ENCODE results near the gene PPIL4. TPM values are rescaled to one million over a fixed set of nuclear protein-coding genes. Genes with fewer than 3 reads are reported as not detected.

Gene PPIL4
- total and polyA plus RNA-seq, 4 donors, result 37.3 to 52.5 (median 42.3) TPM

DNA sequence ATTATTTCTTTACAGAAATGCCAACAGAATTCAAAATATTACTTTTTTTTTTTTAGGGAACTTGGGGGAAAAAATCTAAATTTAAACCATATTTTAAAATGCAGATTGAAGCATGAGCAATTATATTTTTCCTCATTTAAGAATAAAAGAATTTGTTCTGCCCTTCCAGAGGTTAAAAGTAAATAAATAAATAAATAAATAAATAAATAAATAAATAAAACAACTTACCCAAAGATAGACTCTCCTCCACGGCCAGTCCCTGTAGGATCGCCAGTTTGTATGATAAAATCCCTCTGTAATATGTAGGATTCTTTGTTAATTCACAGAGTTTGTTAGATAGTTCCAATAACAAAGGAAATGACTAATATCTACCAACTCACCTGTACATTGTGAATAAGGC lies 4.7 kb downstream of the PPIL4 start:
- no peak overlapping the region for H3K4me3 ChIP-seq (ENCODE audit: low read depth, low read length)
- no peaks in the 10 kb centered on the region for H3K9me3 ChIP-seq (ENCODE audit: control insufficient read depth, insufficient read depth, low read length)
- no peak for DNase-seq (ENCODE audit: low read depth in 4 of 6, low spot score in 6 of 6)
- no peaks in the 10 kb centered on the region for H3K27me3 ChIP-seq (ENCODE audit: control insufficient read depth, insufficient read depth, low read length)
- no CpG with 5 or more reads among the region's 2 CpGs for WGBS (ENCODE audit: insufficient coverage)
- no peak overlapping the region for H3K27ac ChIP-seq (ENCODE audit: low read depth, low read length)
- peaks cover 4% of the 10 kb centered on the region for H3K4me1 ChIP-seq (ENCODE audit: control insufficient read depth, insufficient read depth, low read length)
- H3K36me3 ChIP-seq (ENCODE audit: control insufficient read depth, insufficient read depth, low read length), result peaks cover 33% of the 10 kb centered on the region

DNA sequence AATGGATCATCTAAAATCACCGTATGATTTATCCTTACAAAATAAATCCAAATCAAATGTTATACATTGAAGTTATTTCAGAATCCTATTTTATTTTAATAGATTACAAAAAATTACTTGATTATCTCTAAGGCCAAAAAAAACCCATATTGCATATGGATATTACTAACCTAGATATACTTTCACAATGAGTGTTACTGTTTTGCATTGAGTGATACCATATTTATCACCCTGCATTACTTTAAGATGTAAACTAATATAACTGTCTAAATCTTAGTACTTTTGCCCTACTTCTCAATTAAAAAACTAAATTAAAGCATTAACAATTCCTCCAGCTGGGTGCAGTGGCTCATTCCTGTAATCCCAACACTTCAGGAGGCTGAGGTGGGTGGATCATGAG lies 11.1 kb downstream of the PPIL4 start:
- H3K27me3 ChIP-seq (ENCODE audit: control insufficient read depth, insufficient read depth, low read length), result no peaks in the 10 kb centered on the region
- H3K27ac ChIP-seq (ENCODE audit: low read depth, low read length), result no peak overlapping the region
- DNase-seq (ENCODE audit: low read depth in 4 of 6, low spot score in 6 of 6), result no peak
- H3K36me3 ChIP-seq (ENCODE audit: control insufficient read depth, insufficient read depth, low read length), result peaks cover 51% of the 10 kb centered on the region
- WGBS (ENCODE audit: insufficient coverage), result no CpG with 5 or more reads among the region's 1 CpG
- no peaks in the 10 kb centered on the region for H3K4me1 ChIP-seq (ENCODE audit: control insufficient read depth, insufficient read depth, low read length)
- no peak overlapping the region for H3K4me3 ChIP-seq (ENCODE audit: low read depth, low read length)
- H3K9me3 ChIP-seq (ENCODE audit: control insufficient read depth, insufficient read depth, low read length), result no peaks in the 10 kb centered on the region

DNA sequence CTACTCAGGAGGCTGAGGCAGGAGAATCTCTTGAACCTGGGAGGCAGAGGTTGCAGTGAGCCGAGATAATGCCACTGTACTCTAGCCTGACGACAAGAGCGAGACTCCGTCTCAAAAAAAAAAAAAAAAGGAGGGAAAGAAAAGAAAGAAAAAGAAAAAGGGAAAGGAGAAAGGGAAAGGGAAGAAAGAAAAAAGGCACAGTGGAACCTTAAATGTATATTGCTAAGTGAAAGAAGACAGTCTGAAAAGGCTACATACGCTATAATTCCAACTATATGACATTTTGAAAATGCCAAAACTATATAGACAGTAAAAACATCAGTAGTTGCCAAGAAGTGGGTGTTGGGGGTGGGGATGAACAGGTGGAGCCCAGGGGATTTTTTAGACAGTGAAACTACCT lies 16.2 kb downstream of the PPIL4 start:
- 93% methylated on average over 3 of the region's 5 CpGs for WGBS (ENCODE audit: insufficient coverage)
- no peak for DNase-seq (ENCODE audit: low read depth in 4 of 6, low spot score in 6 of 6)
- Histone ChIP-seq H3K36me3 (ENCODE audit: control insufficient read depth, insufficient read depth, low read length) (peaks cover 42% of the 10 kb centered on the region), H3K9me3 (ENCODE audit: control insufficient read depth, insufficient read depth, low read length) (no peaks in the 10 kb centered on the region), H3K27ac (ENCODE audit: low read depth, low read length) (no peak overlapping the region), H3K27me3 (ENCODE audit: control insufficient read depth, insufficient read depth, low read length) (no peaks in the 10 kb centered on the region), H3K4me1 (ENCODE audit: control insufficient read depth, insufficient read depth, low read length) (no peaks in the 10 kb centered on the region), H3K4me3 (ENCODE audit: low read depth, low read length) (no peak overlapping the region)

DNA sequence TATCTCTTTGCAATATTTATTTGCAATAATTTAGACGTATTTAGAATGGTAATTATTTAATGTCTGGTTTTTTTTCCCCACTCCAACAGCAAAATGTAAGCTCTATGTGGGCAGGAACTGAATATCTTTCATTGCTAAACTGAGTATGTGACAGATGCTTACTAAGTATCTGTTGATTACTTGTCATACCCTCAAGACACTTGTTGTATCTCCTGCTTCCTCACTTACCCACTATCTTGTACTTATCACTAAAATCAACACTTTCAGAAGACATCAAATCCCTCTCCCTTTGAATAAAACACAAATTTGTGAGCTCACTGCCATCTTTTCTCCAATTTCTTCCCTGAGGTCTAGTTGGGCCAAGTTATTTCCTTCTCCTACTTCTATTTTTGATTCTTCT lies 30.3 kb downstream of the PPIL4 start:
- Histone ChIP-seq H3K4me3 (ENCODE audit: low read depth, low read length) (no peak overlapping the region), H3K36me3 (ENCODE audit: control insufficient read depth, insufficient read depth, low read length) (peaks cover 11% of the 10 kb centered on the region), H3K27me3 (ENCODE audit: control insufficient read depth, insufficient read depth, low read length) (no peaks in the 10 kb centered on the region), H3K27ac (ENCODE audit: low read depth, low read length) (no peak overlapping the region), H3K4me1 (ENCODE audit: control insufficient read depth, insufficient read depth, low read length) (no peaks in the 10 kb centered on the region), H3K9me3 (ENCODE audit: control insufficient read depth, insufficient read depth, low read length) (no peaks in the 10 kb centered on the region)
- no peak for DNase-seq (ENCODE audit: low read depth in 4 of 6, low spot score in 6 of 6)
- no CpG with 5 or more reads among the region's 1 CpG for WGBS (ENCODE audit: insufficient coverage)

DNA sequence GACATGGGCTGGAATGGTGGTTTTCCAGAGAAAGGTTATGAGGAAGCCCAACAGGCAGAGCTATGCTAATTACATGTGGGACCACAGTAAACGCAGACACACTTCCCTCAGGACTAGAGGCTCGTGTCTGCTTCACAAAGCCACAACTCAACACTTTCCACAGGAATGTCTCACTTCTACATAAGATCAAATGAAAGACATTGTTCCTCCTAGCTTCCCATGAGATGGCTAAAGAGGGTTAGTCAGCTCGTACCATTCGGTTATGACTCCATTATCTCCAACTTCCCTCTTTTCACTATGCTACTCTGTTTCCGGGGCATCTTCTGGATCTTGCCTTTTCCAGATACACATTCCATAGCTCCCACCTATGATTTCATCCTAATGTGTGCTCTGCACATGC lies 31.9 kb downstream of the PPIL4 start:
- Histone ChIP-seq H3K27ac (ENCODE audit: low read depth, low read length) (no peak overlapping the region), H3K27me3 (ENCODE audit: control insufficient read depth, insufficient read depth, low read length) (no peaks in the 10 kb centered on the region), H3K36me3 (ENCODE audit: control insufficient read depth, insufficient read depth, low read length) (peaks cover 12% of the 10 kb centered on the region), H3K9me3 (ENCODE audit: control insufficient read depth, insufficient read depth, low read length) (no peaks in the 10 kb centered on the region), H3K4me1 (ENCODE audit: control insufficient read depth, insufficient read depth, low read length) (no peaks in the 10 kb centered on the region), H3K4me3 (ENCODE audit: low read depth, low read length) (no peak overlapping the region)
- DNase-seq (ENCODE audit: low read depth in 4 of 6, low spot score in 6 of 6), result no peak
- 79% methylated on average over 5 of the region's 5 CpGs for WGBS (ENCODE audit: insufficient coverage)

DNA sequence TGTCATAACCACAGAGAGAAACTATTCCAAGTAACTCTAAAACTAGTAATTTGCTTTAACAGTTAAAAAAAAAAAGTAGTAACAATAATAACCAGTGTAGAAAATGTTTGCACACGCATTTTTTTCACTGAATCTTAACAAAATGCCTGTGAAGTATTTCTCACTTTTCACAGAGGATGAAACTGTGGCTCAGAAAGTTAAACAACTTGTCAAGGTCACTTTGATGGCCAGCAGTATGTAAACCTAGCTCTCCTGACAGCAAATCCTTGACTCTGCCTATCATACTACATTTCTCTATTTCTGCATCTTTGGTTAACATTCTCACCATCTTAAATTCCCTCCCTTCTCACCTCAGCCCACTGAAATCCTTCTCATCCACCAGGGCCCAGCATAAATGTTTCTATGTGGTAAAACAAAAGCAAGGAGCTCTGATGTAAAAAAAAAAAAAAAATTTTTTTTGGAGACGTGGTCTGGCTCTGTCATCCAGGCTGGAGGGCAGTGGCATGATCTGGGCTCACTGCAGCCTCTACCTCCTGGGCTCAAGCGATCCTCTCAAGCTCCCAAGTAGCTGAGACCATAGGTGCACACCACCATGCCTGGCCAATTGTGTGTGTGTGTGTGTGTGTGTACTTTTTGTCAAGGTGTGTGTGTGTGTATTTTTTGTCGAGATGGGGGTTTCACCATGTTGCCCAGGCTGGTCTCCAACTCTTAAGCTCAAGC lies 34.9 kb downstream of the PPIL4 start:
- Histone ChIP-seq H3K4me3 (ENCODE audit: low read depth, low read length) (no peak overlapping the region), H3K27ac (ENCODE audit: low read depth, low read length) (no peak overlapping the region), H3K36me3 (ENCODE audit: control insufficient read depth, insufficient read depth, low read length) (peaks cover 12% of the 10 kb centered on the region), H3K4me1 (ENCODE audit: control insufficient read depth, insufficient read depth, low read length) (no peaks in the 10 kb centered on the region), H3K9me3 (ENCODE audit: control insufficient read depth, insufficient read depth, low read length) (no peaks in the 10 kb centered on the region), H3K27me3 (ENCODE audit: control insufficient read depth, insufficient read depth, low read length) (no peaks in the 10 kb centered on the region)
- 92% methylated on average over 3 of the region's 4 CpGs for WGBS (ENCODE audit: insufficient coverage)
- no peak for DNase-seq (ENCODE audit: low read depth in 4 of 6, low spot score in 6 of 6)

DNA sequence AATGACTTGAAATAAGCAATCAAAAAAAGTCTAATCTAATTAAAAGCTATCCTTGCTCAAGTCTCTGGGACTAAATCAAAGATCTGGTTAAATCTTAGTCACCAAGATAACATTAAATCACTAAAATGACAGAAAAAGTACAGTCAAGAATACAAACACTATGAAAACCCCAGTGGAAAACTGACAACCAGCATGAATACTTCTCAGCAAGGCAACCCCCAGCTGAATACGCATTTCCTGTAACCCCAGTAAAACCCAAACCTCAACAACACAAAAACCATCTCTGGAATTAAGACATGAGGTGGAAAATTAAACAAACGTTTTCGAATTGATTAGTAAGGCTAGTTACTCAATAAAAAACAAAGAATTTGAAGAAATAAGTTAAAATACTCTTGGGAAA lies 37.4 kb downstream of the PPIL4 start:
- no CpG with 5 or more reads among the region's 3 CpGs for WGBS (ENCODE audit: insufficient coverage)
- H3K36me3 ChIP-seq (ENCODE audit: control insufficient read depth, insufficient read depth, low read length), result peaks cover 12% of the 10 kb centered on the region
- H3K9me3 ChIP-seq (ENCODE audit: control insufficient read depth, insufficient read depth, low read length), result no peaks in the 10 kb centered on the region
- H3K4me1 ChIP-seq (ENCODE audit: control insufficient read depth, insufficient read depth, low read length), result no peaks in the 10 kb centered on the region
- H3K4me3 ChIP-seq (ENCODE audit: low read depth, low read length), result no peak overlapping the region
- H3K27me3 ChIP-seq (ENCODE audit: control insufficient read depth, insufficient read depth, low read length), result no peaks in the 10 kb centered on the region
- no peak overlapping the region for H3K27ac ChIP-seq (ENCODE audit: low read depth, low read length)
- no peak for DNase-seq (ENCODE audit: low read depth in 4 of 6, low spot score in 6 of 6)

DNA sequence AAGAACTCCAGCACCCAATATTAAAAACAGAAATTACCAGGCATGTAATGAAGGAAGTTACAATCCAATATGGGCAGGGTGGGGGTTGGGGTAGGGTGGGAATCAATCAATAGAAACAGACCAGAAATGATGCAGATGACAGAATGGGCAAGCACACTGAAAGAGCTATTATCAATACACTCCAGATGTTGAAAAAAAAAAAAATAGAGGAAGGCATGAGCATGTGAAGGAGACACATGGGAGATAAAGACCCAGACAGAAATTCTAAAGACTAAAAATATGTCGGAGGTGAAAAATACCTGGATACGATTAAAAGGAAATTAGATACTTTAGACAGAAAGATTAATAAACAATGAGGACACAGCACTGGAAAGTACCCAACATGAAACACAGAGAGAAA lies 42.0 kb downstream of the PPIL4 start:
- Histone ChIP-seq H3K4me3 (ENCODE audit: low read depth, low read length) (no peak overlapping the region), H3K27me3 (ENCODE audit: control insufficient read depth, insufficient read depth, low read length) (no peaks in the 10 kb centered on the region), H3K4me1 (ENCODE audit: control insufficient read depth, insufficient read depth, low read length) (no peaks in the 10 kb centered on the region), H3K9me3 (ENCODE audit: control insufficient read depth, insufficient read depth, low read length) (peaks cover under 1% of the 10 kb centered on the region), H3K36me3 (ENCODE audit: control insufficient read depth, insufficient read depth, low read length) (no peaks in the 10 kb centered on the region), H3K27ac (ENCODE audit: low read depth, low read length) (no peak overlapping the region)
- DNase-seq (ENCODE audit: low read depth in 4 of 6, low spot score in 6 of 6), result no peak
- no CpG with 5 or more reads among the region's 2 CpGs for WGBS (ENCODE audit: insufficient coverage)

DNA sequence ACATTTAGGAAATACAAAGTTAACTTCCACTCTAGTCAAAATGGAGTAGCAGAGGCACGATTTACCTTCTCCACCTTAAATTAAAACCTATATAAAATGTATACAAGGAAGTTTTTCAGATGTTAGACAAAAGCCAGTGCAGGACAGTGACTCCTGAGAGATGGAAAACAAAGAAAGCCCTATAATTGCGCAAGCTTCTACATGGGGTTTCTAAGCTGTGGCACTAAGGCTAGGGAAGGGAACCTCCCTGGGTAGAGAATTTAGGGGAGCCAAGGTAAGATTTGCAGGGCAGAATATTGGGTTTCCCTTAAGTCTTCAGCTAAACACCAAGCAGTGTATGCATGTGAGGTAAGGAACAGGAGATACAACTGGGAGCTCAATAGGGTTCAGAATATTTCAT lies 42.6 kb downstream of the PPIL4 start:
- 86% methylated on average over 1 of the region's 2 CpGs for WGBS (ENCODE audit: insufficient coverage)

DNA sequence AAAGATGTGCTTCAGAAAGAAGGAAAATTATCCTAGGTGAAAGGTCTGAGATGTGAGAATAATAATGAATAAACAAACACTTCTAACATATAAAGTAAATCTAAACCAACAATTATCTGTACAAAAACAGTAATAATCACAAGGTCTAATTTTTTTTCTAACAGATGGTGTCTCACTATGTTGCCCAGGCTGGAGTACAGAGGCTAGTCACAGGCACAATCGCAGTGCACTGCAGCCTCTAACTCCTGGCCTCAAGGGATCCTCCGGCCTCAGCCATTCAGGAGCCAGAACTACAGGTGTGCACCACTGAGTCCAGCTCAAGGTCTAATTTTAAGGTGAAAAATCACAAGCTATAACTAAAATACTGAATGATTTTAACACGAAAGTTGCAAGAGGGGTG lies 44.1 kb downstream of the PPIL4 start:
- Histone ChIP-seq H3K27ac (ENCODE audit: low read depth, low read length) (no peak overlapping the region), H3K4me3 (ENCODE audit: low read depth, low read length) (no peak overlapping the region), H3K27me3 (ENCODE audit: control insufficient read depth, insufficient read depth, low read length) (no peaks in the 10 kb centered on the region), H3K36me3 (ENCODE audit: control insufficient read depth, insufficient read depth, low read length) (no peaks in the 10 kb centered on the region), H3K9me3 (ENCODE audit: control insufficient read depth, insufficient read depth, low read length) (peaks cover 2% of the 10 kb centered on the region), H3K4me1 (ENCODE audit: control insufficient read depth, insufficient read depth, low read length) (no peaks in the 10 kb centered on the region)
- DNase-seq (ENCODE audit: low read depth in 4 of 6, low spot score in 6 of 6), result no peak
- WGBS (ENCODE audit: insufficient coverage), result 100% methylated on average over 1 of the region's 3 CpGs

More for the DNA sequence above, 42.6 kb downstream of the PPIL4 start:
- no peak overlapping the region for H3K27ac ChIP-seq (ENCODE audit: low read depth, low read length)
- H3K27me3 ChIP-seq (ENCODE audit: control insufficient read depth, insufficient read depth, low read length), result no peaks in the 10 kb centered on the region
- no peak for DNase-seq (ENCODE audit: low read depth in 4 of 6, low spot score in 6 of 6)
- no peak overlapping the region for H3K4me3 ChIP-seq (ENCODE audit: low read depth, low read length)
- peaks cover 2% of the 10 kb centered on the region for H3K9me3 ChIP-seq (ENCODE audit: control insufficient read depth, insufficient read depth, low read length)
- no peaks in the 10 kb centered on the region for H3K36me3 ChIP-seq (ENCODE audit: control insufficient read depth, insufficient read depth, low read length)
- H3K4me1 ChIP-seq (ENCODE audit: control insufficient read depth, insufficient read depth, low read length), result no peaks in the 10 kb centered on the region

Data from spinal cord (tissue), 10 donors.